GM12878 (cell line): ENCODE results near the gene INHBE.

Experiments
- ATF2 ChIP-seq: IDR thresholded peaks from 2 replicates; pipeline ENCODE4 v1.6.1; 2012; ENCODE audit warnings: low read length, inconsistent platforms
- BACH1 ChIP-seq: fragments of 450-650 bp; IDR thresholded peaks from 2 replicates; pipeline ENCODE4 v1.6.1; 2017; ENCODE audit warnings: mild to moderate bottlenecking, borderline replicate concordance
- CBX3 ChIP-seq: fragments of 200-600 bp; sonication (generic); IDR thresholded peaks from 2 replicates; pipeline ENCODE4 v1.6.1; 2016; ENCODE audit warnings: low read depth, borderline replicate concordance
- POLR2A ChIP-seq: IDR thresholded peaks from 2 replicates; pipeline ENCODE4 v1.6.1; 2011; ENCODE audit warnings: low read depth, mild to moderate bottlenecking, low read length
- SRF ChIP-seq, 2 experiments: IDR thresholded peaks; 2 replicates each; pipeline ENCODE4 v1.6.1; 2011; ENCODE audit warnings: low read depth in 2 of 2, low read length in 2 of 2, mild to moderate bottlenecking in 1 of 2, moderate library complexity in 1 of 2

GRCh38 chr12:57476162-57476992, 21.3 kb downstream of the INHBE start:
- TF ChIP-seq CBX3 (no peak), POLR2A (peak; percentile 73), ATF2 (no peak), SRF (IDR thresholded peaks at IDR 0.05; ENCODE audit: low read depth in 2 of 2, low read length in 2 of 2) (no peak), BACH1 (no peak; the same call in 1 of the 2 replicates)
